ENCODE measurements around the gene SRRM2.

Gene SRRM2

DNA sequence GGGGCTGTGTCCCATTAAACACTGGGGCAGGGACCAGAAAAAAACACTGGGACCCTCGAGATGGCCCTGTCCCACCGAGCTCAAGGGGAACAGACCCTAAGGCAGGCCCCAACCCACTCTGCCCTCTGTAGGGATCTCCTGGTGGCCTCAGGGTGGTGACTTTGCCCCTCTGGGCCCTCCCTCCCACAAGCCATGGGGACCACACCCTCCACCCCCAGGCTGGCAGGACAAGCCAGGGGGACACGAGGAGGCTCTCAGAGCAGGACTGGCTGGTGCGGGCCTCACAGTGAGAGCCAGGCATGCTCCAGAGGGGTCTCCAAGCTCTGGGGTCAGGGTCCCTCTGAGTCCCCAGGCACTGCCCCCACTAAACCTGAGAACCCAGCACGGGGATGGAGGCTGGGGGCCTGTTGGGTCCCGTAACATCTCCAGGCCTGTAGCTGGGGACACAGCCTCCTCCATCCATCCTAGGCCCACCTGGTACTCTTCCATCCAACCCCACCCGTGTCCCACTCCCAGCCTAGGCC lies 14.5 kb upstream of the SRRM2 start:
- DNase-seq: no peak

DNA sequence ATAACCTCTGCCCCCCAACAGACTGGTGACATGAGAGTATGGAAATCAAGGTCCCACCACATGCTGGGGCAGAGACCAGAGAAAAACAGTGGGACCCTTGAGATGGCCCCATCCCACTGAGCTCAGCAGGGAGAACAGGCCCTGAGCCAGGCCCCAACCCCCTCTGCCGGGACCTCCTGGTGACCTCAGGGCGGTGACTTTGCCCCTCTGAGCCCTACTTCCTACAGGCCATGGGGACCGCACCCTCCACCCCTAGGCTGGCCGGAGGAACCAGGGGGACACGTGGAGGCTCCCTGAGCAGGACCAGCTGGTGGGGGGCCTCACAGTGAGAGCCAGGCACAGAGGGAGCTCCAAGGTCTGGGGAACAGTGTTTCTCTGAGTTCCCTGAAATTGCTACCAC lies 13.8 kb upstream of the SRRM2 start:
- no peak for DNase-seq

- no peak for DNase-seq
Observed at GRCh38 chr16:2739625-2740430, 12.6 kb upstream of the SRRM2 start.

GRCh38 chr16:2740476-2740875 lies 12.0 kb upstream of the SRRM2 start:
- no peak for DNase-seq

- no peak for DNase-seq
Observed at GRCh38 chr16:2741168-2741567, 11.3 kb upstream of the SRRM2 start.

DNA sequence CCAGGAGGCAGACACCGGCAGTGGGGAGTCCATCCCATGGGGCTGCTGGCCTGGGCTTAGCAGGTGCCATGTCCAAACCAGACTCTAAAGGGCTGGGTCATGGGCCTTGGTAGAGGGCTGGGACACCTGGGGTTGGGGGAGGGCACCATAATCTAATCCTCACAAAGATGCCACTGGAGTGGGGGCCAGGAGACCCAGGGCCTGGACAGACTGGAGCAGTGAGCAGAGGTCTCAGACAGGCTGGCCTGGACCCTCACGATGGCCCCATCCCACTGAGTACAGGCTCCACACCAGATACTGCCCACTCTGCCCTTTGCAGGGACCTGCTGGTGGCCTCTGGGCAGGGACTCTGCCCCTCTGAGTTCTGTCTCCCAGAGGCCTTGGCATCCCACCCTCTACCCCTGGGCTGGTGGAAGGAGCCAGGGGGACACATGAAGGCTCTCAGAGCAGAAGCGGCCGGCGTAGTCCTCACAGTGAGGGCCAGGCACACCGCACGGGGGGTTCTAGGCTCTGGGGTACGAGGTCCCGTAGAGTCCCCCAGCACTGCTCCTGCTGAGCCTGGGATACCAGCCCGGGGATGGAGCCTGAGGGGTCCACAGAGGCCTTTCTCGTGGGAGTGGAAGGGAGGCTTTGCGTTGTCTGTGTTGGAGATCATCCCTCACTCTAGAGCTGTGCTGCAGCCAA lies 10.0 kb upstream of the SRRM2 start:
- no peak for DNase-seq

GRCh38 chr16:2743007-2743810 lies 9.2 kb upstream of the SRRM2 start:
- DNase-seq: peak in 1 of 58 donors; percentile 25

GRCh38 chr16:2744711-2745110 lies 7.7 kb upstream of the SRRM2 start:
- DNase-seq: no peak

- DNase-seq: no peak
Observed at GRCh38 chr16:2745116-2745890, 7.1 kb upstream of the SRRM2 start.

- DNase-seq: peak in 1 of 58 donors; percentile 21
Observed at GRCh38 chr16:2745961-2746360, 6.5 kb upstream of the SRRM2 start.

- DNase-seq: no peak
Observed at GRCh38 chr16:2748757-2749455, 3.5 kb upstream of the SRRM2 start.

GRCh38 chr16:2749476-2749875 lies 3.0 kb upstream of the SRRM2 start:
- DNase-seq: no peak

DNA sequence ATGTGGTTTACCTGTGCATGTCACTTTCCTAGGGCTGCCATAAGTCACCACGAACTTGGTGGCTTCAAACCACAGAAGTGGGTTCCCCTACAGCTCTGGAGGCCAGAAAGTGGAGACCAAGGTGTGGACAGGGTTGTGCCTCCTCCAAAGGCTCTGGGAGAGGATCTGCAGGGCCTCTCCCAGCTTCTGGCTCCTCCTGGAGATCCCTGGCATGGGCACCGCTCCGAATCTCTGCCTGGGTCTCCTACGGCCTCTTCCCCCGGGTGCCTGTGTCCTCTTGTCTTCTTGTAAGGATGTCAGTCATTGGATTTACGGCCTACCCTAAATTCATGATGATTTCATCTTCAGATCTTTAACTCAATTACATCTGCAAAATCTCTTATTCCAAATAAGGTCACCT lies 2.5 kb upstream of the SRRM2 start:
- no peak for DNase-seq

DNA sequence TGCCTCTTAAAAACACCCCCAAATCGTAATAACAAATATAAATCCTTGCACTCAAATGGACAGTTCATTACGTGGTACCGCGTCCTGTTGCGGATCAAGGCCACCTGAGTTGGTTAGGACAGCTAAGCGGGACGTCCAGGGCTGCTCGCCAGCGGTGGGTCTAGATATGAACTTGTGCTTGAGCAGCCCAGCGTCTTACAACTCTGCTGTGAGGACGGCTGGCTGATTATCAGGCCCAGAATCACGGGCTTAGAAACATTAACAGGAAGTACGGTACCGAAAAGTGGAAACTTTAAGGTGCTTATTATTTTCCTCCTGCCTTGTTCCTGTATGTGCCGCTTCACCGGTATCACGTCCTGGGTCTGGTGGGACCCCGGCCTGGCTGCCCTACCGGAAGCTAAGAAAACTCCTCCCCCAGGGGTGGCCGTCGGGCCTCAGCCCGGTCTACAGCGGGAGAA lies 832 bp upstream of the SRRM2 start:
- peak in 3 of 58 donors; percentile 38 to 65 (median 46) for DNase-seq

DNA sequence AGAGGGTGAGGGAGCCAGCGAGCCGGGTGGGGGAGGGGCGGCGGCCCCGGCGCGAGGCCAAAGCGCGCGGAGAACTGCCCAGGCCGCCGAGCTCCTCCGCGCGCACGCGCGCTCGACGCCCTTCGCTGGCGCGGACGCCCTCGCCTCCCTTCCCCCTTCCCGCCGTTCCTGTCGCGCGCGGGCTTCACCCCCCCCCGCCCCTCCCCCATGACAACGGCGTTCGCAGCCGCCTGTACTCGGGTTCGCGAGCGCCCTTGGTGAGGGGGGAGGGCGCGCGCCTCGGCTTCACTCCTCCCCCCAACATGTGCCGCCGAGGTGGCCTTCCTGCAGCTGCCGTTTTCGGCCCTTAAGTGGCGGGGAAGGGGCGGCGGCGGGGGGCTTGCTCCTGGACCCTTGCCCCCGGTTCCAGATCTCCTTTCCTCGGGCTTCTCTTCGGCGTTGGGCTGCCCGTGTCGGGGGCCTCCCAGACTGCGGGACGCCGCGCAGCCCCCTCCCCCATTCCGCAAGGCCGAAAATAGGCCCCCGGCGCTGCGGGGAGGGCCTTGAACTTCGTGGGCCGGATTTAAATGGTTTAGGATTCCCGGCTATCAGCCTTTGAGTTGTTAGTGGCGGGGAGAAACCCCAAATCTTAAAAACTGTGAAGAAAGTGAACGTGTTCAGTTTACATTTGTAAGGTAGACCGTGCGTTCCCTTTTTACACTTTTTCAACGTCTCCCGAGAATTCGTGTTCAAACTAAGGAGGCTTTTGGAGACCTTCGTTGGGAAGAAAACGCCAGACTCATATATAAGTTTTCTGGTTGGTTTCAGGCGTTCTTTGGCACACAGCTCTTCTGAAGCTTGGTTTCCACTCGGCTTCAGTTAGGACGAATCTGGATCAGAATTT lies 653 bp downstream of the SRRM2 start:
- DNase-seq: peak in 54 of 58 donors; percentile 41 to 97 (median 87)

- DNase-seq: peak in 2 of 58 donors; percentile 5 to 8
Observed at GRCh38 chr16:2753733-2754020, 1.2 kb downstream of the SRRM2 start.

- DNase-seq: no peak
Observed at GRCh38 chr16:2755158-2755557, 2.7 kb downstream of the SRRM2 start.

- no peak for DNase-seq
Observed at GRCh38 chr16:2756288-2757015, 4.0 kb downstream of the SRRM2 start.

- no peak for DNase-seq
Observed at GRCh38 chr16:2757344-2757743, 4.9 kb downstream of the SRRM2 start.
